Suprapubic skin (tissue), 4 donors: ENCODE data around the gene PREX1.

Experiments
- POLR2A ChIP-seq, 2 donors: fragments of 450-650 bp; IDR thresholded peaks; one replicate each; pipeline ENCODE4 v1.6.1; 2017; ENCODE audit warnings: antibody characterized with exemption in 2 of 2, mild to moderate bottlenecking in 2 of 2, moderate library complexity in 2 of 2
- POLR2AphosphoS5 ChIP-seq, 3 donors: sonication (generic); formaldehyde crosslinking; IDR thresholded peaks; one replicate each; pipeline ENCODE4 v1.6.1; 2017; ENCODE audit warnings: antibody characterized with exemption in 3 of 3
- TF ChIP-seq, protein P1 (sequence below), 2 donors: fragments of 200-600 bp in 1 of 2; fragments of 450-650 bp in 1 of 2; sonication (generic) in 1 of 2; IDR thresholded peaks; one replicate each; pipeline ENCODE4 v1.5.1; 2016 to 2019; ENCODE audit warnings: antibody characterized with exemption in 2 of 2, mild to moderate bottlenecking in 1 of 2, moderate library complexity in 1 of 2

DNA sequence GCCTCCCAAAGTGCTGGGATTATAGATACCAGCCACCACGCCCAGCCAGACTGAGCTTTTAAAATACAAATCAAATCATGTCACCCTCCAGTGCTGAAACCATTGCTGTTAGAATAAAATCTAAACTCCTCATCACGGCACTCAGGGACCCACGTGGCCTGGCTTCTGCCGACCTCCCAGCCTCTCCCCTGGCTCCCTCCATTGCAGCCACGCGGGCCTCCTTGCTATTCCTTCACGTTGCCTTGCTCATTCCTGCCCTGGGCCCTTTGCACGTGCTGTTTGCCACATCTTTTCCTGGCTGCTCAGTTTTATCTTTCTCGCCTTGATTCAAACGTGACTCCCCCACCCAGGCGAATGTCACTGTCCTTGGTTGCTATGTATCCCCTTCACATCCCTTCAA is 244.6 kb downstream of the PREX1 start:
- TF ChIP-seq, protein P1, sequence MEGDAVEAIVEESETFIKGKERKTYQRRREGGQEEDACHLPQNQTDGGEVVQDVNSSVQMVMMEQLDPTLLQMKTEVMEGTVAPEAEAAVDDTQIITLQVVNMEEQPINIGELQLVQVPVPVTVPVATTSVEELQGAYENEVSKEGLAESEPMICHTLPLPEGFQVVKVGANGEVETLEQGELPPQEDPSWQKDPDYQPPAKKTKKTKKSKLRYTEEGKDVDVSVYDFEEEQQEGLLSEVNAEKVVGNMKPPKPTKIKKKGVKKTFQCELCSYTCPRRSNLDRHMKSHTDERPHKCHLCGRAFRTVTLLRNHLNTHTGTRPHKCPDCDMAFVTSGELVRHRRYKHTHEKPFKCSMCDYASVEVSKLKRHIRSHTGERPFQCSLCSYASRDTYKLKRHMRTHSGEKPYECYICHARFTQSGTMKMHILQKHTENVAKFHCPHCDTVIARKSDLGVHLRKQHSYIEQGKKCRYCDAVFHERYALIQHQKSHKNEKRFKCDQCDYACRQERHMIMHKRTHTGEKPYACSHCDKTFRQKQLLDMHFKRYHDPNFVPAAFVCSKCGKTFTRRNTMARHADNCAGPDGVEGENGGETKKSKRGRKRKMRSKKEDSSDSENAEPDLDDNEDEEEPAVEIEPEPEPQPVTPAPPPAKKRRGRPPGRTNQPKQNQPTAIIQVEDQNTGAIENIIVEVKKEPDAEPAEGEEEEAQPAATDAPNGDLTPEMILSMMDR (IDR thresholded peaks at IDR 0.05), result no peak
- TF ChIP-seq POLR2A (IDR thresholded peaks at IDR 0.05) (no peak), POLR2AphosphoS5 (IDR thresholded peaks at IDR 0.05) (no peak)
